GM10266 (cell line): Measurements from ENCODE around the gene CFAP221.

Experiments used
- DNase-seq: peaks from one replicate; pipeline ENCODE4 v3.0.0; 2012; ENCODE audit errors: extremely low spot score
- CTCF ChIP-seq: IDR thresholded peaks from 2 replicates; pipeline ENCODE4 v1.5.1; 2012; ENCODE audit warnings: mild to moderate bottlenecking, low read depth; ENCODE audit not compliant: control insufficient read depth, insufficient read depth; ENCODE audit errors: missing control alignments

The CFAP221 gene

GRCh38 chr2:119678021-119678656 is 133.9 kb downstream of the CFAP221 start:
- TF ChIP-seq CTCF = no peak
- no peak for DNase-seq

GRCh38 chr2:119679526-119679837 is 135.2 kb downstream of the CFAP221 start:
- TF ChIP-seq CTCF = no peak

GRCh38 chr2:119679846-119680245 is 135.6 kb downstream of the CFAP221 start:
- DNase-seq = no peak
- TF ChIP-seq CTCF = no peak

More at GRCh38 chr2:119679526-119679837, 135.2 kb downstream of the CFAP221 start:
- no peak for DNase-seq

- no peak for DNase-seq
These were observed 136.4 kb downstream of the CFAP221 start for GRCh38 chr2:119680457-119681202.

GRCh38 chr2:119681203-119681867 is 137.1 kb downstream of the CFAP221 start:
- DNase-seq = no peak
- TF ChIP-seq CTCF = no peak

More at GRCh38 chr2:119680457-119681202, 136.4 kb downstream of the CFAP221 start:
- TF ChIP-seq CTCF = no peak

- TF ChIP-seq CTCF = no peak
- DNase-seq = no peak
These were observed 137.6 kb downstream of the CFAP221 start for GRCh38 chr2:119681868-119682220.

GRCh38 chr2:119682578-119682977 is 138.3 kb downstream of the CFAP221 start:
- TF ChIP-seq CTCF = no peak
- no peak for DNase-seq
